PFSK-1 (cell line): ENCODE data around the gene THYN1.

Experiments
- POLR2AphosphoS5 ChIP-seq: IDR thresholded peaks from 2 replicates; pipeline ENCODE4 v1.6.1; 2012; ENCODE audit warnings: low read depth, mild to moderate bottlenecking, control low read depth, low read length, moderate library complexity
- SIN3A ChIP-seq: IDR thresholded peaks from 2 replicates; pipeline ENCODE4 v1.6.1; 2012; ENCODE audit warnings: mild to moderate bottlenecking, low read length, moderate library complexity, borderline replicate concordance; ENCODE audit not compliant: insufficient read depth
- TAF1 ChIP-seq: IDR thresholded peaks from 2 replicates; pipeline ENCODE4 v1.6.1; 2012; ENCODE audit warnings: low read length, control low read depth, borderline replicate concordance; ENCODE audit not compliant: insufficient read depth
- TF ChIP-seq, protein P1 (sequence below), 2 experiments: IDR thresholded peaks; 2 replicates each; pipeline versions ENCODE4 v1.6.1 to v1.8.0; 2011 to 2012; ENCODE audit warnings: low read depth in 2 of 2, low read length in 2 of 2, control low read depth in 1 of 2, inconsistent platforms in 1 of 2, mild to moderate bottlenecking in 1 of 2, moderate library complexity in 1 of 2; ENCODE audit not compliant: insufficient read depth in 1 of 2

DNA sequence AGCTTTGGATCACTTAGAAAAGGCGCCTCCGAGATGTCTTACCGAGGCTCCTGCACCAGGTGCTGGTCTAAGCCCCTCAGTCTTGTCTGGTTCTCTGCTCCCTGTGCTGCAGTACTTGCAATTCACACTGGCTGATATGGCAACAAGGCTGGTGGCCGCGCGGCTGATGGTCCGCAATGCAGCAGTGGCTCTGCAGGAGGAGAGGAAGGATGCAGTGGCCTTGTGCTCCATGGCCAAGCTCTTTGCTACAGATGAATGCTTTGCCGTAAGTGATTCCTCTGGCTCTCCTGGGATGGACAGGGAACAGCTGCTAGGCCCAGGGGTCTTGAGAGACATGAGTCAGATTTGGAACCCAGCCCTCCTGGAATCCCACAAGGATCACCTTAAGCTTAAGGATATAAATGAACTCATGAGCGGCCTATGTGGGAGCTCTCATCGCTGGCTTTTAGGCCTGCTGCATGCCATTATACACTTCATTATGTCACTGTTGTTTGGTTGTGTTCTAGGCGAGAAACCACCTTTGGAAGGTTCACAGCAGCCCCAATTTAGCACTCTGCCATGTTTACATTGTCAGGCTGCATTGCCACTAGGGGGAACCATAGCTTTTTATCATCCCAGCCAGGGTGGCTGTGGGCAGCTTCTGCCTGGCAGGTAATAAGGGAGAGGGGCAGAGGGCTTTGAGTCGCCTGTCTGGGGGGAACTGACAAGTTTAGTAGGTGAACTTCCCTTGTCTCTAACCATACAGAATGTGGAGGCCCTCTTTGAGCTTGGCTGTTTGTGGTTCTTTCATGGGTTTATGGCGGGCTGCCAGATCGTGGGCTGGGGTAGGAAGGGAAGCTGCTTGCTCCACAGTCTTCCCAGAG is 8.7 kb upstream of the THYN1 start:
- TF ChIP-seq TAF1: no peak
- TF ChIP-seq, protein P1, sequence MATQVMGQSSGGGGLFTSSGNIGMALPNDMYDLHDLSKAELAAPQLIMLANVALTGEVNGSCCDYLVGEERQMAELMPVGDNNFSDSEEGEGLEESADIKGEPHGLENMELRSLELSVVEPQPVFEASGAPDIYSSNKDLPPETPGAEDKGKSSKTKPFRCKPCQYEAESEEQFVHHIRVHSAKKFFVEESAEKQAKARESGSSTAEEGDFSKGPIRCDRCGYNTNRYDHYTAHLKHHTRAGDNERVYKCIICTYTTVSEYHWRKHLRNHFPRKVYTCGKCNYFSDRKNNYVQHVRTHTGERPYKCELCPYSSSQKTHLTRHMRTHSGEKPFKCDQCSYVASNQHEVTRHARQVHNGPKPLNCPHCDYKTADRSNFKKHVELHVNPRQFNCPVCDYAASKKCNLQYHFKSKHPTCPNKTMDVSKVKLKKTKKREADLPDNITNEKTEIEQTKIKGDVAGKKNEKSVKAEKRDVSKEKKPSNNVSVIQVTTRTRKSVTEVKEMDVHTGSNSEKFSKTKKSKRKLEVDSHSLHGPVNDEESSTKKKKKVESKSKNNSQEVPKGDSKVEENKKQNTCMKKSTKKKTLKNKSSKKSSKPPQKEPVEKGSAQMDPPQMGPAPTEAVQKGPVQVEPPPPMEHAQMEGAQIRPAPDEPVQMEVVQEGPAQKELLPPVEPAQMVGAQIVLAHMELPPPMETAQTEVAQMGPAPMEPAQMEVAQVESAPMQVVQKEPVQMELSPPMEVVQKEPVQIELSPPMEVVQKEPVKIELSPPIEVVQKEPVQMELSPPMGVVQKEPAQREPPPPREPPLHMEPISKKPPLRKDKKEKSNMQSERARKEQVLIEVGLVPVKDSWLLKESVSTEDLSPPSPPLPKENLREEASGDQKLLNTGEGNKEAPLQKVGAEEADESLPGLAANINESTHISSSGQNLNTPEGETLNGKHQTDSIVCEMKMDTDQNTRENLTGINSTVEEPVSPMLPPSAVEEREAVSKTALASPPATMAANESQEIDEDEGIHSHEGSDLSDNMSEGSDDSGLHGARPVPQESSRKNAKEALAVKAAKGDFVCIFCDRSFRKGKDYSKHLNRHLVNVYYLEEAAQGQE (IDR thresholded peaks at IDR 0.05; ENCODE audit: insufficient read depth in 1 of 2, low read depth in 2 of 2, low read length in 2 of 2): no peak
- TF ChIP-seq SIN3A: no peak
- TF ChIP-seq POLR2AphosphoS5: no peak
